Activated CD8-positive, alpha-beta memory T cell treated with anti-CD3 and anti-CD28 coated beads, Interleukin-2, amount 50 U/mL, for 48 hours (primary cell): ENCODE measurements around the gene NPAS3.

ENCODE experiments used
- DNase-seq: peaks from one replicate; pipeline ENCODE4 v3.0.0-alpha.2; 2020

Gene NPAS3

DNA sequence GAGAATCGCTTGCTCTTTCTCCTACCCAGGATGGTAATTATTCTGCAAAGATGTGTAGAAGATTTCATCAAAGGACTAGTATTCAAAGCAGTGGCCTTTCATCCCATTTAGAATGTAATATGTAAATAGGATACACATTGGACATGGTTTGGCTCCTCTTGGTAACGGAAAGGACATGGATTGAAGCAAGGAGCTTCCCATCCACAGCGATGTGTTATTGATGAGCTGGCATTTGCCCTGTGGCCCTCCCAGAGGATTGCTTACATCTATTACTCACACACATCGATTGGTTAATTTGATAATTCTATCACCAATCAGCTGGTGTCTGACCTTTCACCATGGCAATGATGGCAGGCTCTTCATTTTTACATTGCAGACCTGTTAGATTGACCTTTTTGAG is 553.8 kb downstream of the NPAS3 start:
- DNase-seq, result no peak

DNA sequence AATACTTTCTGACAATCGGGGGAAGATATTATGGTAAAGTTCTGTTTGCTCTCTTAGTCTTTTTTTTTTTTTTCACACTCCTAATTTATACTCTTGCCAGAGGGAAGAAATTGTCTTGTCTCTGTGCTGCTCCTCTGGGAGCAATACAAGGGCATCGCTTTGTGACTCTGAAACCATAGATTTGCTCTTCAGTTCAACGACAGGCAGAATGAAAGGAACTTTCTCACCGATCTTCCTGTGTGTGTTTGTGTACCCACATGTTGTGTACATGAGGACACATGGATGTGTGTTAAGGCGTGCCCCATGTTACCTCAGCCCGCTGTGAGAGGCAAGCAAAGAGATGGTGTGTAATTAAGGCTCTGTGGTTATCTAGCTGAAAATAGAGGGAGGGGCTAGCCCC is 554.6 kb downstream of the NPAS3 start:
- DNase-seq, result no peak

DNA sequence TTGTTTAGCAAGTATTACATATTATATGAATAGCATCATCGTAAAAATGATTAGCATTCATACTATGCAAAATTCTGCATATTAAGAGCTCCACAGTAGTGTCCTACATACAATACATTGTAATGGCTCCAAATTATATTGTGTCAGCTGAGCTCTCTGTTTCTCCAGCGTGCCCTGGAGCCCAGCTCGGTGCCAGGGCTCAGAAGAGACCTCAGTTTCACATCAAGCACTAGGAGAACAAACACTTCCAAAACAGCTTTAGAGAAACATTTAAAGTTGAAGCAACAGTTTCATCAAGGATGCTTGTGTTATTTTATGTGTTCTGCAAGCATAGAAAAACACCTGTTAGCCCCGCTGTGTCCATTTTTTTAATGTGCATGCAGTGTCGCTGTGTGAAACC is 555.3 kb downstream of the NPAS3 start:
- no peak for DNase-seq

DNA sequence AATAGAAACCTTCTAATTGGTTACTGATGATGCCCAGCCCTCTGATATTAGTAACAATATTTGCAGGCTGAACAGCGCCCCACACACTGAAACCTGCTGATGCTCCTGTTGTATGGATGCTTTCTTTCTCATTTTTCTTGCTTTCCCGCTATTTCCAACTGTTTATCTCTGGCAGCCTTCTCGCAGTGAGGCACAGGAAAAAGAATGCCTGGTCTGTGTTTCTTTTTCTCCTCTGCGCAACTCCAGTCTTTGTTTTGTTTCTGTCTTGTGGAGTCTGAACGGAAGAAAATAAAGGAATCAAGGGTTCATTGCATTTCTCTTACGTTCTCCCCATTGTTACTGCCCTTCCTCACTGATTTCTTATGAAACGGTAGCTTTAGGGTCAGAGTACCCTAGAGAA is 561.0 kb downstream of the NPAS3 start:
- no peak for DNase-seq

DNA sequence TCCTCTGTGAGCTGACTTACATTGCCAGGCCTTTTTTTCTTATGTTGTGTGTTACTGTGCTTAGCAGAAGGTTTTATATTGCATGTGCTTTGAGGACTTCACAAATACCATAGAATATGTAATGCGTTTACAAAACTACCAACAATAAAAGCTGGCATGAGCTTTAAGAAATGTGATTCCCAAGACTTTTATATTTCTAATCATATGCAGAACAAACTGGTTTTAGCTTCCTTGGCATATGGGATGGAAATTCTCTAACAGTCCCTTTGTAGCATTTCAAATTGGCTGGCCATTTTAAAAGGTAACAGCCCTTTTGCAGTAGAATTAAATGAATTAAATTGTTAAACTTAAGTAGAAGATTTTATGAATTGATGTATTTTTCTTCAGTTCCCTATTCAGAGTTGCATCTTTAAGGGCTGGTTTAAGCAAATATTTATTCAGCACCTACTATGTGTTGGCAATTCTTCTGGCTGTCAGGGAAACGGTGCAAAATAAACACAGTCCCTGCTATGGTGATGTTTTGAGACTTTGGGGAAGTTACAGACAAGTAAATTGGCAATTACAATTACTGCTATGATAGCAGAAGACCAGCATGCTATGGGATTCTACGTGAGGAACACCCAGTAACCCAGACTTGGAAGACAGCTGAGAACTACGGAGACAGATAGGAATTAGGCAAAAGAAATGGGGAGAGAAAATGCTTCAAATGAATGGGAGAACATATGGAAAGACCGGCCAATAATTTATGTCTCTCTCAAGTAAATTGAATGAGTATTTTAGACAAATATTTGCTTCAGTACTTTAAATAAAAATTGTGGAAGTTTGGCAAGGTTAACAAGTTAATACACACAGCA is 565.8 kb downstream of the NPAS3 start:
- no peak for DNase-seq

DNA sequence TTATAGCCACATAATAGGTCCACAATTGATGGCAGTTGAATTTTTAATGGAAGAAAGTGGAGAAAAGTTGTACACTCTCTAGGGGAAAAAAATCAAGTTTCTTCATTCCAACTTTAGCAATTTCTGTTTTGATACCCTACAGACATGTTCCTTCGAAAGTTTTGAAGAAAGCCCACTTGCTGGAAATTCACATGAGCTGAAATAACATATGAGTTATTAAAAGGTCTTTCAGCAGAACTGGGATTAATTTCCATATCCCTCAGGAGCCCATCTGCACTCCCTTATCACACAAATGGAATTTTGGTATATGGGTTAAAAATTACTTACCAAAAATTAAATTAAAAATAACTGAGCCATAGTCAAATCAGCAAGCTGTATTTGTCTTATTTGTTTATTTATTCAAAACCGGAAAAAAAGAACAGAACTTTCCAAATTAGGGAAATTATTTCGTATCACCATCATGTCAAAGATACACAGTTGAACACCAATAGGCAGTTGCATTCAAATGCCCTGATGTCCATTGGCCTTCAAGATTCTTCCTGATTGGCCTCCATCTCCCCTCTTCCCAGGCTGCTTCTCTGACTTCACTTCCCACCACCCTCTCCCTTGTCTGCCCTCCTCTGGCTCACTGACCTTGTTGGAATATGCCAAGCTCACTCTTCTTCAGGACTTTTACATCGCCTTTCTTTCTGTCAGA is 566.7 kb downstream of the NPAS3 start:
- no peak for DNase-seq

DNA sequence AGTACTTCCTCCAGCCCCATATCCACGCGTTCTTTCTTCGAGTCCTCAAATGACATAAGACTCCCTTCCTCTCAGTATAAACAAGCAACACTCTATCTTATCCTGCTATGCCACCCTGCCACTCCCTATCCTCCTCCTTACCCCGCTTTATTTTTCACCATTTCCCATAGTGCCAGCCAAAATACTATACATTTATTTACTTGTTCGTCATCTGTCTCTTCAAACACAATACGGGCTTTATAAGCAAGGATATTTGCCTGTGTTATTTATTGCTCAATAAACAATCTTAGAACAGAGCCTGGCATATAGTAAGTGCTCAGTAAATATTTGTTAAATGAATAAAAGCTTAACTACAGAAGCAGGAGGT is 567.3 kb downstream of the NPAS3 start:
- DNase-seq, result no peak

DNA sequence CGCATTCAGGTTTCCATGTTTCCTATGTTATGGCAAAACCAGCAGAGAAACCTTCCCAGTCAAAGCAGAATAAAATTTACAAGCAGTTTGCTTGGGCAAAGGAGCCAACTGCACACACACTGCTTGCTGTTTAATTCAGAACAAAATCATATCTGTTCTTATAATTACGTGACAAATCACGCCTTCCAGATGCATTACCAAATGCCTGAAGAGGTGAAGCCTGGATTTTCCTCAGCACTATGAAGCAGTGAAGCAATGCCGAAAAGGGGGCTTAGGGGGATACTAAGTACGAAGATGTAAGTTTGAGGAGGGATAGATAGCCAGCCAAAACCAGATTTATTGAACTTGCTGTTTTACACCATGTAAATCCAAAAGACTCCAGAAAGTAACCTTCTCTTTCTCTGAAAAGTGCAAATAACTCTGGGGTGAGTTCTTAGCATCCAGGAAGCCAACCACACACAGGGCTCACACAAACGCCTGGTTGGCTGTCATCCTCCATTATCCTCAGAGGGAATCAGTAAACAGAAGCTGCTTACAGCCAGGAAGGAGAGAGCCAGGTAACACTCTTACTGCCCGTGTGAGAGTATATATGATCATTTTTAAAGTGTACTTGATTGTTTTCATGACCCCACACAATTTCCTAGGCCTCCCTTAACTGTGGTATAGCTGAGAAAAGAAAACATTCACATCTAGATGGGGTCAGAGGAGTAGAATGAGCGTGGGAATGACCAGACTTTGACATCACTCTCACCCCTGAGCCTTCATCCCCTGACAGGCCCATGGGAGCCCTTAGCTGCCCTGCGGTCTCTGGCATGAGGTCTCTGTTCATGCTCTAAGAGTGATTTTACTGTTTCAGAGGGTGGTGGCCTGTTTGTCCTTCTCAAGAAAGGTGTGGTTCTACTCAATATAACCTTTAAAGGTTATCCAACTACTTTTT is 569.7 kb downstream of the NPAS3 start:
- no peak for DNase-seq

DNA sequence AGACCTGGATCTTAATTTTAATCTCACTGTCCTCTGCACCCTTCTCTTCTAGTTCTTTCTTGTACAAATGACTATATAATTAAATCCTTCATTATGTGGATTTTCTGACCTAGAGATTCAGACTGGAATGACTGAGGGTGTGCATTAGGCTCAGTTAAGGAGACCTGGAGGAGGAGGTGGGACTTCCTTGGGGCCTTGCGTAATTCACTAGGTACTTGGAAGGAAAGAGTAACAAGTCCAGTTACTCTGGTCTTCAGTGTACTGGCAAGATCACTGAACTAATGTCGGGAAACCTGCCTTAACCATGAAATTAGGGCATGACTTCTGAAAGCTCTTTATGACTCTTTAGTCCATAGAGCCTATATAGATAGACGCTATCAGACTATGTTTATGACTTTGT is 570.8 kb downstream of the NPAS3 start:
- no peak for DNase-seq

DNA sequence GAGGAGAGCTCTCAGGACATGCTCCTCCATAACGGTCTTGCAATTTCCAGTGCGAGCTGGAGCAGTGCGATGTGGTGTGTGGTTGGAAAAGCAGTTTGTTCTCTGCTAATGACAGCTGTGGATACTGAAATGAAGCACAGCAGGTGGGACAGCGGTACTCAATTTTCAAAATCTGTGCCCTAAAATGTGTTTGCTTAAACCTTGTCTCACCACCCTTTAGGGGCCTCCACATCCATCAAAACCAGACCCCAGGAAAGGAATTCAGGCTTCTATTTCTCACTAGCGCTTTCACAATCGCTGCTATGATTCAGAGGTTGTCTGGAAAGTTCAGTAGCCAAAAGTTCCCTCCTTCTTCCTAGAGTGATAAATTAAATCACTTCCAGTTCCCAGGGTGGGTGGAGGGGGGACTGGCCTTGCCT is 571.4 kb downstream of the NPAS3 start:
- no peak for DNase-seq

DNA sequence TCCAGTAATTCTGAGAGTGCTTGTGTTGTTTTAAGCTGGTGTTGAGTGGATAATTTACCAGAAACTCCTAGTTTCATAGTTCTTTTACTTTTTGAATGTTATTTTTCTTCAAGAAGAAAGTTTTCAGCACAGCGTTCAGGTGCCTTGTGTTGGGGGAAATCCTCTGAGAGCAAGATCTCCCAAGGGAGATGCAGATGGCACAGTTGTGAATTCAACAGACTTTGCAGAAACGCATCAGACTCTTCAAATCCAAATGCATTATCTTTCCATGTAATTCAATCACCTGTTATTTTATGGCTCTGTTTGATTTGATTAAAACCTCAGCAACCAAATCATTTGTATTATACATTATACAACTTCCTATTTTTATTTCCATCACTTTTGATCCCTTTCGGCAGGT is 572.3 kb downstream of the NPAS3 start:
- DNase-seq, result no peak

DNA sequence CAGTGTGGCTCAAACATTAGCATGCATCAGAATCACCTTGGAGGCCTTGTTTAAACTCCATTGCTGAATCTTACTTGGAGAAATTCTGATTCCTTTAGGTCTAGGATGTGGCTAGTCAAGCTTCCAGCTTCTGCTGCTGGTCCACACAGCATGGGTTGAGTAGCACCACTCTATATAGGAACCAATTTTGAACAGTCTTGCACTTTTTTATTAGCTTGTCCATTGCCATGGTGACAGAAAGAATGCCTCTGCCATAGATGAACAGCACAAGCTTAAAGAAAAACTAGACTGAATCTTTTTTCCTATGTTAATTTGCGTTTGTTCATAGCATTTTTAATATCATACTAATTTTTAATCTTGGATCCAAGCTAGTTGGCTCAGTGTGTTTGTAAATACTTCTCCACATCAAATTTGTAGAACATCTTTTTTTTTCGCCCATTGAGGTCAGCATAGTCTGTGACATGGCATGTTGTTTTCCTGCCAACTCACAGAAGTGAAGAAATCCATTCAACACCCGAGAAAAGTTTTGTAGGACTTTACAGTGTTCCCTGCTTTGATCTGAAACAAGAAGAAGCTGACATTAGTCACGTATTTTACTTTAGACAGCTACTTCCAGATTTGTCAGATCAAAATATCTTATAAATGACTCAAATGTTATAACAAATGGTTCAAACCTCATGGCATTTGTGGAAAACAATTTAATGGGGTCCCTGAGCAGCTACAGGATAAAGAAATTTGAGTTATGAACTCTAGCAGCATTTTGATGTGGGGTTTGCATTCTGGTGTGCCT is 573.4 kb downstream of the NPAS3 start:
- no peak for DNase-seq

DNA sequence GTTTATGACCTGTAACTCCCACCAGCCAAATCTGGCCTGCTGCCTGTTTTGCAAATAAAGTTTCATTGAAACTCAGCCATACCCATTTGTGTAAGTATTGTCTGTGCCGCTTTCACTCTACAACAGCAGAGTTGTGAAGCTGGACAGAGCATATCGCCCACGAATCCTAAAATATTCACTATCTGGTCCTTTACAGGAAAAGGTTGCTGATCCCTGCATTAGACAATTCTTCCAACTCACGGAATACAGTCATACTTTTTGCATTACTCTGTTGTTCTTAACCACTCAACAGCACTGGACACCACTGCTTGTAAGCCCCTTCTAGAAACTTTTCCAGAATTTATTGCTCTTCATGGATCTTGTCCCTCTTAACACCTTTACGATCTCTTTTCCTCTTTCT is 576.8 kb downstream of the NPAS3 start:
- DNase-seq, result no peak

DNA sequence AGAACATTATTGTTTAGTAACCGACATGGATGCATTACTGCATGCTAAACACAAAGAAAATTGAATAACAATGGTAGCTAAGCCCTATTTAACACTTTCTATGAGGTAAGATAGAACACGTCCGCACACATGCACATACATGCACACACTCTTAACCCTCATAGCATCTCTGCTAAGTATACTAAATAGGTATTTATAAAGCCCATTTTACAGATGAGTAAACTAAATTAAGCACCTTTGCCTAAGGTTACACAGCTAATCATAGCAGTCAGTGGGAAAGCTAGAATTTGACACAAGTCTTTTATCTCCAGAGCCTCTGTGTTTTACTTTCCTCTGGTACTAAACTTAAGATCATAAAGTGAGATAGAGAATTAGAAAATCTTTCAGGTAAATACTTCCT is 577.2 kb downstream of the NPAS3 start:
- DNase-seq, result no peak

DNA sequence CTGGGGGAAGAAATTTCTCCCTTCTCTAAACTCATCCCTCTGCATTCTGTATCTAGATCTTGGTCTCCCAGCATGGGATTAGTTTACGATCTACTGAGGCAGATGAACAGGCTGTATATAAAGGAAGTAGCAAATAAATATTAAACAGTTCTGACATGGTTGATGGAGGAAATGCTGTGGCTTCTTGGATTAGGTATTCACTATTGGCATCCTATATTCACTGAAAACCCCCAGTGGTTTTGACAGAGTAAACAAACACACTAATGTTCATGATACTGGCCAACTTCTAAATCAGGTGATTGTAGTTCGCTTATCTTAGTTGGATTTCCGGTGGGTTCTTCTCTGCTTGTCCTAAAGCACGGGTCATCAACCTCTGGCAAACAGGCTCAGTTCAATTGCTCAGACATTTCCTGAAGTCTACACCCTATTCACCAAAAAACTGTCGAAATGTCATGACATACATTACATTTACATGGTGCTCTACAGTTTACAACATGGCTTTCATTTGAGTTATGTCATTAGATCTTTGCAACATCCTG is 578.3 kb downstream of the NPAS3 start:
- no peak for DNase-seq

DNA sequence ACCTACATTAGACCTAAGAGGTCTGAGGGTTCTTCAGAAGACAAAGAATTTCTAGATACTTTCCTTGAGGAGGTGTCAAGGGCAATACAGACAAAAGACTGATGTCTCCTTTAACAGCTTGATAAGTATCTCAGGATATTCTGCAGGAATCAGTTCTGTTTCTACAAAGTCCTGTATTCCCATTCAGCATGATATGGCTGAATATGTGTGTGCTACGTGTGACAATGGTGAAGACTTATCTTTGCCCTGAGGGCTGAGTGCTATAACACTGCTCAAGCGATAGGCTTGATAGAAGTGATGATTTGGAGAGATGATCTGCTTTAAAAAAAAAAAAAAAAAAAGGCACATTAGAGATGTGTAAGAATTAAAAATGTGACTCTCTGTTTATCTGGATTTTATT is 582.5 kb downstream of the NPAS3 start:
- no peak for DNase-seq

DNA sequence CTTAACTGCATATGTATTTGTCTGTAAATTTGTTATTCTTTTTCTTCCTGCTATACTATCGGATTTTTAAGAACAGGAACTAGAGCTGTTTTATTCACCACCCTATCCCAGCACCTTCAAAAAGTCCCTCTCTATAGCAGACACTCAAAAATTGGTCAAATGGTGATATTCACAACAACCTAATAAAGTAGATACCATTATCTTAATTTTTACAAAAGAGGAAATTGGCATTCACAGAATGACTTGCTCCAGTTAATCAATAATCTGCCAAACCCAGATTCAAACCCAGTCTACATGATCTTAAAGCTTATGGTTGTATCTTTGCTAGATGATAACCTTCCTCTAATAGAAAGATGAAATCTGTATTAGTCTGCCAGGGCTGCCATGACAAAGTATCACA is 585.6 kb downstream of the NPAS3 start:
- no peak for DNase-seq

DNA sequence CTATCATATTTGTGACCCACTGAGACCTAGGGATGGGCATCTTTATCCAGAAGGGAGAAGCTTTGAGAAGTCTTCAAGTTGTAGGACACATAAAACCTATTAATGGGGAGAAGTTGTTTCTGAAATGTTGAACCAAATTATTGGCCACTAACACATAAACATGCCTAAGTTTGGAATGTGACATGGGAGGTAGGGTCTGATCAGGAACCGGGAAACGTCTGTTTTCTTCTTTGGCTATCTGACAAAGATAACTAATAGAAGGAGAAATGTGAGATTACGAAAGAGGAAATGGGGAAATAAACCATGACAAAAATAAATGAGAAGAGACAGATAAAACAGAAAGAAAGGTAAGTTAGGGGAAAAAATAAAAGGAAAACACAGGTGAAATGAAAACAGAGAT is 586.9 kb downstream of the NPAS3 start:
- no peak for DNase-seq

DNA sequence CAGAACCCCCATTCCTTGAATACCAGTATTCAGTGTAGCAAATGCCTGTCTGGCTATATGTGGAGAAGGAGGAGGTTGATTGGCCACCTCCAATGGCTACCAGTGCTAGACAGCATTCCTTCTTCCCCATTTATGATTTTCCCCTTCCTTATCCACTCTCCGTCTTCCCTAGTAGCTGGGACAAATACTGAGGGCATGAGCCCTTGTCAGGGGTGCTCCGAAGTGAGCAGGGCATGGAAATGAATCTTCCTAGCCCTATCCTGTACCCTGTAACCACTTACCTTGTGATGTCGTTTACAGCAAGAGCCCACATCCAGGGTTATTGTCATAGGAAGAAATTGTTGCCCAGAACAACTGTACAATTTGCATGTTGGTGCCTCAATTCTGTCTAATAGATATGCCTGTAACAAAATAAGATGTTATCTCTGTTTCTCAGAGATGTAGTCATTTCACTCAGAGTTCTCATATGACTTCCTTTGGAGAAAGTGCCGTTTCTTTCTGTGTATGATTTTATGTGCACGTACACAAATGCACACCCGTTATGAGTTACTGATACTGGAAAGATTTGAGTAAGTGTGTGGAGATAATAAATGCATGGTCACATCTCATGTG is 588.5 kb downstream of the NPAS3 start:
- no peak for DNase-seq

DNA sequence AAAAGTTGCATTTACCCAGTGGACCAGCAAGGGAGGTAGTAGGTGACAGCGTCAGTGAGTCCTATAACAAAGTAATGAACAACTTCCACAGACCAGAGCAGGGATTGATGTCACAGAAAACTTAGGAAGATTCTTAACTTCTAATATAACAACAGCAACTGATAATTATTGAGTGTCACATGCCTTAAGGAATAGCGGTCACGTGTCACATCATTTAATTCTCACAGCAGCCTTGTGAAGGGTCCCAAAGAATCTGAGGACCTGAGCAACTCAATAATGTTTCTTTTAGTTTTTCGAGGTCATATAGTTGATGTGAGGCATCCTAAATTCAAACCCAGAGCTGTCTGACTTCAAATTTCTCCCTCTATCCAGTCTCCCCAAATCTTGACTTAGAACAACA is 590.0 kb downstream of the NPAS3 start:
- DNase-seq, result no peak

DNA sequence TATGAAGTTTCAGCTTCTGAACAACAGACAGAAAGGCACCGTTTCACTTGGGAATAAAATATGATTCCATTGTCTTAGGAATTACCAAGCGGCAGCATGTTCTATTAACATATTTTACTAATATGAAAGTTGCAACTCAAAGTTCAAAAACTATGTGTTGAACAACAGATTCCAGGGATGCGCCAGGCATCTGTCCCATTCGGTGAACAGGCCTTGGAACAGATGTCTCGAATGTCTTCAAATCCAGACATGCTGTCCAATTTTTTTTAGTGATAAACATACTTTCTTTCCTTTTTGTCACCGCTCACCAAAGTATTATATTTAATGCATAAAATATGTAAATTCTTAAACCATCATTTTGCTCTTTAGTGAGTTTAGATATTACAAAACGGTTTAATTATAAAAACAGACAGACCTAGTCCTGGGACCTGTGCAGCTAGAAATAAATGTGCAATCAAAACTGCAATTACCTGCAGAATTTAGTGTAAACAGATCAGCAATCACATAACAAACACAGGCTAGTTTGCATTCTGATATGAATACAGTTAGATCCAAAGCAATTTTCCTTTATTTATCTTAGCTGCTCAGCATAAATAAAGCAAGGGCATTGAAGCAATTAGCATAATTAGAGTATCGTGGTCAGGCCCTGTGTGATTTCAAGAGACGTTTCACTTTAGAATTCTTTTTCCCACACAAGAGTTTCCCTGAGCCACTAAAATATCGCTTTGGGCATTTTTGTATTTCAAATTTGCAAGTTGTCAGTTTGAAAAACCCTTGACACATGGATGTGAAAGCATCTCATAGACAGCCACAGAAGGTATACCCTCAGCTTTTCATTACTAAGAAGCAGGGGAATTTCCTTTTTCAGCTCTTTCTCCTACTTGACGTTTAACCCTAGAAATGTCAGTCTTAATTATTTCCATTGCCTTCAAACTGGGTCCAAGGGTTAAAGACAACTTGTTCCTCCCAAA is 591.4 kb downstream of the NPAS3 start:
- DNase-seq, result no peak
